Spleen (tissue), 11 donors: ENCODE results near the gene SLC13A3. TPM values are rescaled to one million over a fixed set of nuclear protein-coding genes. Genes with fewer than 3 reads are reported as not detected.

ENCODE experiments used
- DNase-seq: peaks from one replicate; pipeline ENCODE4 v3.0.0-alpha.2; 2020
- H3K27ac ChIP-seq, 8 donors: fragments of 200-600 bp; sonication (generic) in 7 of 8; 1 replicate in 4 of 8; 2 replicates in 4 of 8; pipeline versions ENCODE4 v1.5.0 to v1.8.0; 2016 to 2021; ENCODE audit warnings: inconsistent platforms in 4 of 8, mild to moderate bottlenecking in 4 of 8, moderate library complexity in 1 of 8
- H3K27me3 ChIP-seq, 7 donors: fragments of 200-600 bp; sonication (generic) in 6 of 7; replicated peaks in 1 of 7; 1 replicate in 4 of 7; 2 replicates in 3 of 7; pipeline versions ENCODE4 v1.5.0 to v1.8.0; 2016 to 2021; ENCODE audit warnings: inconsistent platforms in 3 of 7, mild to moderate bottlenecking in 1 of 7
- H3K36me3 ChIP-seq, 6 donors: fragments of 200-600 bp; sonication (generic) in 5 of 6; 1 replicate in 4 of 6; 2 replicates in 2 of 6; pipeline versions ENCODE4 v1.5.0 to v1.8.0; 2016 to 2021; ENCODE audit warnings: inconsistent platforms in 2 of 6
- H3K4me1 ChIP-seq, 6 donors: fragments of 200-600 bp; sonication (generic) in 5 of 6; 1 replicate in 3 of 6; 2 replicates in 3 of 6; pipeline versions ENCODE4 v1.5.0 to v1.8.0; 2016 to 2021; ENCODE audit warnings: inconsistent platforms in 3 of 6
- H3K4me3 ChIP-seq, 8 donors: fragments of 200-600 bp; sonication (generic) in 7 of 8; 1 replicate in 4 of 8; 2 replicates in 4 of 8; pipeline versions ENCODE4 v1.5.0 to v1.8.0; 2016 to 2021; ENCODE audit warnings: inconsistent platforms in 4 of 8, mild to moderate bottlenecking in 4 of 8, moderate library complexity in 2 of 8
- H3K9me3 ChIP-seq, 8 donors: fragments of 200-600 bp; sonication (generic) in 7 of 8; 1 replicate in 4 of 8; 2 replicates in 4 of 8; pipeline versions ENCODE4 v1.5.0 to v1.8.0; 2016 to 2021; ENCODE audit warnings: inconsistent platforms in 4 of 8
- CTCF ChIP-seq, 11 experiments: fragments of 200-600 bp in 7 of 11; fragments of 450-650 bp in 4 of 11; sonication (generic) in 4 of 11; IDR thresholded peaks in 8 of 11; conservative IDR thresholded peaks in 3 of 11; 1 replicate in 7 of 11; 2 replicates in 4 of 11; pipeline versions ENCODE4 v1.4.0 to v1.8.0; 2016 to 2021; ENCODE audit warnings: antibody characterized with exemption in 11 of 11, inconsistent platforms in 4 of 11, mild to moderate bottlenecking in 1 of 11
- POLR2A ChIP-seq, 3 donors: fragments of 450-650 bp; IDR thresholded peaks; one replicate each; pipeline ENCODE4 v1.5.1; 2017; ENCODE audit warnings: antibody characterized with exemption in 3 of 3, mild to moderate bottlenecking in 1 of 3
- POLR2AphosphoS5 ChIP-seq, 3 donors: sonication (generic); formaldehyde crosslinking; IDR thresholded peaks; one replicate each; pipeline ENCODE4 v1.5.1; 2017; ENCODE audit warnings: antibody characterized with exemption in 3 of 3
- WGBS, 5 donors: extraction: QIAGEN DNeasy Blood & Tissue Kit in 3 of 5; methylation state at CpG; one replicate each; pipeline versions ENCODE4 v1.1.5 to v1.1.7; 2013 to 2018; 5-methylcytosine and 5-hydroxymethylcytosine counted together
- intact Hi-C: fragments of 100-400 bp; cut with DNase I; formaldehyde crosslinking; loops from one replicate; pipeline ENCODE4 v1.15.0; 2023; ENCODE audit warnings: low total_unique reads
- polyA plus RNA-seq, 3 donors: library from polyadenylated mRNA; stranded (reverse); fragments of 200-250 nt; gene quantifications; one replicate each; pipeline ENCODE4 v1.2.1, GENCODE V29; 2013
- total RNA-seq, 7 donors: library from RNA; depleted of rRNA in 3 of 7; stranded (reverse); fragments of >200 nt in 3 of 7; fragmentation: NEBNext Ultra II Directional in 4 of 7; extraction: Animal tissue kit (Norgen Biotek cat#: 25700) in 4 of 7; gene quantifications; one replicate each; pipeline versions ENCODE4 v1.1.0 to v1.2.1, GENCODE V29; 2016 to 2021
- donor health status: healthy with polysubstance abuse.
- donor health status: DM: no; HTN: no; CAD: no; lungs with moderate emphysema.
- donor health status: DM: no; HTN: no; CAD: no.
- donor health status: Bipolar disorder and iron deficiency.
- donor health status: healthy.
- donor health status: DM: no; HTN: no; CAD: no.
- donor health status: DM: yes; HTN: yes; CAD: no.

Gene SLC13A3
- total and polyA plus RNA-seq, 10 donors = 0.16 to 1.7 (median 0.44) TPM; not detected in 1

- DNase-seq = no peak
- H3K4me1 ChIP-seq = peaks cover 0 to 3% (median 0%) of the 10 kb centered on the region in 6 donors
- H3K27ac ChIP-seq = no peak overlapping the region
- TF ChIP-seq POLR2AphosphoS5 (IDR thresholded peaks at IDR 0.05) (no peak), CTCF (IDR thresholded peaks at IDR 0.05 in 8 of 11, conservative IDR thresholded peaks at IDR 0.05 in 3 of 11) (no peak), POLR2A (IDR thresholded peaks at IDR 0.05) (no peak)
- H3K27me3 ChIP-seq = no peaks in the 10 kb centered on the region
- intact Hi-C loops = no loop called here
- 87 to 92% (median 88%) methylated on average over 3 of the region's 3 CpGs for WGBS, 5 donors
- H3K36me3 ChIP-seq = no peaks in the 10 kb centered on the region
- no peak overlapping the region for H3K4me3 ChIP-seq
- H3K9me3 ChIP-seq = peaks cover 0 to 21% (median 15%) of the 10 kb centered on the region in 8 donors
These were observed 15.0 kb upstream of the SLC13A3 start for GRCh38 chr20:46666306-46666705.

GRCh38 chr20:46665602-46666001, 14.3 kb upstream of the SLC13A3 start:
- TF ChIP-seq POLR2A (IDR thresholded peaks at IDR 0.05) = no peak
- no peak for TF ChIP-seq POLR2AphosphoS5 (IDR thresholded peaks at IDR 0.05)
- TF ChIP-seq CTCF (IDR thresholded peaks at IDR 0.05 in 8 of 11, conservative IDR thresholded peaks at IDR 0.05 in 3 of 11) = no peak
- DNase-seq = no peak
- no peaks in the 10 kb centered on the region for H3K4me1 ChIP-seq
- H3K27ac ChIP-seq = no peak overlapping the region
- H3K27me3 ChIP-seq = no peaks in the 10 kb centered on the region
- no peak overlapping the region for H3K4me3 ChIP-seq
- no peaks in the 10 kb centered on the region for H3K36me3 ChIP-seq
- H3K9me3 ChIP-seq = peaks cover 0 to 14% (median 9%) of the 10 kb centered on the region in 8 donors
- WGBS, 5 donors = 79 to 94% (median 86%) methylated on average over 3 of the region's 3 CpGs
- intact Hi-C loops = no loop called here

GRCh38 chr20:46663531-46663930, 12.3 kb upstream of the SLC13A3 start:
- DNase-seq = no peak
- 89 to 97% (median 91%) methylated on average over 3 of the region's 3 CpGs for WGBS, 5 donors
- TF ChIP-seq CTCF (IDR thresholded peaks at IDR 0.05 in 8 of 11, conservative IDR thresholded peaks at IDR 0.05 in 3 of 11) (no peak), POLR2AphosphoS5 (IDR thresholded peaks at IDR 0.05) (no peak)
- Histone ChIP-seq H3K9me3 (no peaks in the 10 kb centered on the region), H3K4me3 (no peak overlapping the region), H3K36me3 (no peaks in the 10 kb centered on the region), H3K27me3 (no peaks in the 10 kb centered on the region), H3K27ac (no peak overlapping the region), H3K4me1 (no peaks in the 10 kb centered on the region)
- intact Hi-C loops = no loop called here

- H3K9me3 ChIP-seq = no peaks in the 10 kb centered on the region
- TF ChIP-seq CTCF (IDR thresholded peaks at IDR 0.05 in 8 of 11, conservative IDR thresholded peaks at IDR 0.05 in 3 of 11) (no peak), POLR2AphosphoS5 (IDR thresholded peaks at IDR 0.05) (no peak), POLR2A (IDR thresholded peaks at IDR 0.05) (no peak)
- DNase-seq = no peak
- intact Hi-C loops = no loop called here
- H3K27ac ChIP-seq = no peak overlapping the region
- WGBS, 5 donors = 95 to 100% (median 97%) methylated on average over 1 of the region's 1 CpG
- H3K27me3 ChIP-seq = no peaks in the 10 kb centered on the region
- H3K4me3 ChIP-seq = no peak overlapping the region
- no peaks in the 10 kb centered on the region for H3K4me1 ChIP-seq
- no peaks in the 10 kb centered on the region for H3K36me3 ChIP-seq
These were observed 10.4 kb upstream of the SLC13A3 start for GRCh38 chr20:46661659-46662058.
